Measurements from ENCODE around the gene PLCG2. TPM values are rescaled to one million over a fixed set of nuclear protein-coding genes. Genes with fewer than 3 reads are reported as not detected.

The PLCG2 gene
- polyA plus RNA-seq, 1 experiment, result 0.22 TPM

DNA sequence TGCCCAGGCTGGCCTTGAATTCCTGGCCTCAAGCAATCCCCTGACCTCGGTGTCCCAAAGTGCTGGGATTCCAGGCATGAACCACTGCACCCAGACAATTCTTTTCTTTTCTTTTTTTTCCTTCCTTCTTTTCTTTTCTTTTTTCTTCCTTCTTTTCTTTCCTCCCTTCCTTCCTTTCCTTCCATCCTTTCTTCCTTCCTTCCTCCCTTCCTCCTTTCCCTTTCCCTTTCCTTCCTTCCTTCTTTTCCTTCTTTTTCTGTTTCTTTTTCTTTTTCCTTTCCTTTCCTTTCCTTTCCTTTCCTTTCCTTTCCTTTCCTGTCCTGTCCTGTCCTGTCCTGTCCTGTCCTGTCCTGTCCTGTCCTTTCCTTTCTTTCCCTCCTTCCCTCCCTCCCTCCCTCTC is 44.6 kb downstream of the PLCG2 start:
- DNase-seq (ENCODE audit: low read depth), result no peak
- TF ChIP-seq, protein P1, sequence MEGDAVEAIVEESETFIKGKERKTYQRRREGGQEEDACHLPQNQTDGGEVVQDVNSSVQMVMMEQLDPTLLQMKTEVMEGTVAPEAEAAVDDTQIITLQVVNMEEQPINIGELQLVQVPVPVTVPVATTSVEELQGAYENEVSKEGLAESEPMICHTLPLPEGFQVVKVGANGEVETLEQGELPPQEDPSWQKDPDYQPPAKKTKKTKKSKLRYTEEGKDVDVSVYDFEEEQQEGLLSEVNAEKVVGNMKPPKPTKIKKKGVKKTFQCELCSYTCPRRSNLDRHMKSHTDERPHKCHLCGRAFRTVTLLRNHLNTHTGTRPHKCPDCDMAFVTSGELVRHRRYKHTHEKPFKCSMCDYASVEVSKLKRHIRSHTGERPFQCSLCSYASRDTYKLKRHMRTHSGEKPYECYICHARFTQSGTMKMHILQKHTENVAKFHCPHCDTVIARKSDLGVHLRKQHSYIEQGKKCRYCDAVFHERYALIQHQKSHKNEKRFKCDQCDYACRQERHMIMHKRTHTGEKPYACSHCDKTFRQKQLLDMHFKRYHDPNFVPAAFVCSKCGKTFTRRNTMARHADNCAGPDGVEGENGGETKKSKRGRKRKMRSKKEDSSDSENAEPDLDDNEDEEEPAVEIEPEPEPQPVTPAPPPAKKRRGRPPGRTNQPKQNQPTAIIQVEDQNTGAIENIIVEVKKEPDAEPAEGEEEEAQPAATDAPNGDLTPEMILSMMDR (IDR thresholded peaks at IDR 0.05; ENCODE audit: insufficient read depth, low read depth, low read length), result no peak
- Histone ChIP-seq H3K36me3 (ENCODE audit: control insufficient read depth, insufficient read depth, low read length) (no peaks in the 10 kb centered on the region), H3K4me3 (ENCODE audit: low read depth, low read length) (no peak overlapping the region), H3K27me3 (ENCODE audit: control insufficient read depth, insufficient read depth, low read length) (no peaks in the 10 kb centered on the region)
- POLR2A ChIA-PET, result no interaction called here
- CTCF ChIA-PET, result no interaction called here

DNA sequence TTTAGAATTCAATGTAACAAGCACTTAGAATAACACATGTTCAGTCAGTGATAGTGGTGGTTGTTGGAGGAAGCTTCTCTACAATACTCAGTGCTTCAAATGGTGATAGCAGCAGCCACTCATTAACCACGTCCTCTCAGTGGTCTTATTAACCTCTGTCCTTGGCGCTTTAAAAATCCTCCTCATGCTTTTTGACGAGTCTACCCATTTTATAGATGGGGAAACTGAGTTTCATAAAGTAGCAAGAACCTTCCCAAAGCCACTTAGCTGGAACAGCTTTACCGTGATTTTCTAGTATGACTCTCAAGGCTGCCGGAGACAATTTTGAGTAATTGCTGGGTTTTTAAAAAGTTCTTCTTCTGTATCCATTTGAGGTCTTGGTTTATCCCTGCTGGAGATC is 47.4 kb downstream of the PLCG2 start:
- CTCF ChIA-PET, result no interaction called here
- POLR2A ChIA-PET, result no interaction called here

DNA sequence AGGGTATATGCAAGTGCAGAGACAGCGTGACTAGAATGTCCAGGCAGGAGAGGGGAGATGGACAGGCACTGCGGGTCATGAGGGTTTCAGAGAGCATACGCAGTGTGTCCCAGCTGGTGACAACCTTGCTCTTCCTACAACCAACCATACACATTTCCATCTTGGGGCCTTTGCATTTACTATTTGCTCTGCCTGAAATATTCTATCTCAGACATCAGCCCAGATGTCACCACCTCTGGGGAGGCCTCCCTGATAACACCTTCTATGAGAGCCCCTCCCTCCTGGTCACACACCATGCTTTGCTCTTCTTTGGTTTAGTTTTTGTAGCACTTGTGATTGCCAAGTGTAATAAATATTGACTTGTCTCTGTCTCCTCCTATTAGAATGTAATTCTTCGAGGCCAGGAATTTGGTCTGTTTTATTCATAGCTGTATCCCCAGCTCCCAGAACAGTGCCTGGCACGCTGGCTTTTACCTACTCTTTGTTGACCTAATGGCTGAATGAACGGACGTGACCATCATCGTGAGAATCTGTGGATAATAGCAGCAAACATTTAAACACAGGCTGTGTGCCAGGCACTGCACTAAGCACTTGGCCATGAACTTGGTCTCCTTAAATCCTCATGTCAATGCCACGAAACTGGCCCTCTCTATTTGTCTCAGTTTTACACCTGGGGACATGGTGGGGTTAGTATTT is 51.9 kb downstream of the PLCG2 start:
- TF ChIP-seq, protein P1 (IDR thresholded peaks at IDR 0.05; ENCODE audit: insufficient read depth, low read depth, low read length), result no peak
- Histone ChIP-seq H3K36me3 (ENCODE audit: control insufficient read depth, insufficient read depth, low read length) (no peaks in the 10 kb centered on the region), H3K4me3 (ENCODE audit: low read depth, low read length) (no peak overlapping the region), H3K27me3 (ENCODE audit: control insufficient read depth, insufficient read depth, low read length) (no peaks in the 10 kb centered on the region)
- no peak for DNase-seq (ENCODE audit: low read depth)
- ChIA-PET POLR2A (no interaction called here), CTCF (no interaction called here)

More for the DNA sequence above, 47.4 kb downstream of the PLCG2 start:
- Histone ChIP-seq H3K36me3 (ENCODE audit: control insufficient read depth, insufficient read depth, low read length) (no peaks in the 10 kb centered on the region), H3K27me3 (ENCODE audit: control insufficient read depth, insufficient read depth, low read length) (no peaks in the 10 kb centered on the region), H3K4me3 (ENCODE audit: low read depth, low read length) (no peak overlapping the region)
- TF ChIP-seq, protein P1 (IDR thresholded peaks at IDR 0.05; ENCODE audit: insufficient read depth, low read depth, low read length), result no peak
- no peak for DNase-seq (ENCODE audit: low read depth)

DNA sequence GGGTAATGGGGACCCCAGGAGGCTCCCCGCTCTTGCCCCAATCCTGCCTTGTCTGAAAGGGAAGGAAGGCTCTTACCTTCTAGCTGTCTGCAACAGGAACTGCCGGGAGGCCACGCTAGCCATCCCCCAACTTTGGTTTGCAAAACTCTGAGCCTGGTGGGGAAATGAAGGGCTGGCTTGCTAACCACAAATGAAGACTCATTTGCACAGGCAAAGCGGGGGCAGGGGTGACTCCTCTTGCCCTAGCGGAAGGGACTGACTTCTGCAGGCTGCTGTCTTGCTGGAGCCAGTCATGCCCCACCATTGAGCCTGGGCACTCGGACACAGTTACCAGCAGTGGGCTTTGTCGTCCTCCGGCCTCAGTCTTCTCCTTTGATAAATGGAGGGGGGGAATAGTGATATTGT is 52.6 kb downstream of the PLCG2 start:
- no peaks in the 10 kb centered on the region for H3K27me3 ChIP-seq (ENCODE audit: control insufficient read depth, insufficient read depth, low read length)
- POLR2A ChIA-PET, result no interaction called here

DNA sequence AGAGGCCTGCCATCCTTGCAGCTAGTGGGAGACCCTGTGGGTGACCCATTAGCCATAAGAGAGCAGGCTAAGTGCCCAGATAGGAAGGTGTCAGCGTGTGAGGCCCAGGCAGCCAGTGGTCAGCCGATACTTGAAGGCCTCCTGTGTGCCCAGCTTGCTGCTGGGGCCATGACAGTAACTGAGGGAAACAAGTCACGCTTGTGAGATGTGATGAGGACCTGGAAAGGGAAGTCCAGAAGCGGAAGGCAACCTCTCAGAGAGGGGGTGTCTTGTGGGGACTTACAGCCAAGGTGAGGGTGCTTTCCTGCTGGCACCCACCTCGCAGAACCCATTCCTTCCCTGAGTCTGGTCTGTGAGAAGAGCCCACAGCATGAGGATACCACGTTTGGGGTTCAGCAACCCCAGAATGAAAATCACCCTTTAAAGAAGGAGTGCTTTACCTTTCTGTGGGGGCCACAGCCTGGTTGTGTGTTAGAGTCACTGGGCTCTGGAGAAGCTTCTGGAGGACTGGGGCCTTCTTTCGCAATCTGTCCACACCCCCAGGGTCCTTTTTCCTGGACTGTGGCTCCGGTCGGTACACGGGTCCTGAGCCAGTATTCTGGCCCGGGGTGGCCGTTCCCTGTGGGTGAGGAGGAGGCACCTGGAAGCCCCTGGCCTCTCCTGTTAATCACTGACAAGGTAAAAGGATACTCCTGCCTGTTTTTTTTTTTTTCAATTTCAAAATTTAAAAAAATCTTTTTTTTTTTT is 53.9 kb downstream of the PLCG2 start:
- H3K4me3 ChIP-seq (ENCODE audit: low read depth, low read length), result no peak overlapping the region
- H3K36me3 ChIP-seq (ENCODE audit: control insufficient read depth, insufficient read depth, low read length), result no peaks in the 10 kb centered on the region
- POLR2A ChIA-PET, result no interaction called here
- no peaks in the 10 kb centered on the region for H3K27me3 ChIP-seq (ENCODE audit: control insufficient read depth, insufficient read depth, low read length)
- TF ChIP-seq, protein P1 (IDR thresholded peaks at IDR 0.05; ENCODE audit: insufficient read depth, low read depth, low read length), result no peak
- DNase-seq (ENCODE audit: low read depth), result no peak
- CTCF ChIA-PET, result interaction anchor here (0.6 kb wide), 1 partner anchor 575 kb away, joined by 4 read pairs; no protein-coding TSS in a partner anchor

More for the DNA sequence above, 52.6 kb downstream of the PLCG2 start:
- TF ChIP-seq, protein P1 (IDR thresholded peaks at IDR 0.05; ENCODE audit: insufficient read depth, low read depth, low read length), result no peak
- no peak for DNase-seq (ENCODE audit: low read depth)
- CTCF ChIA-PET, result no interaction called here
- H3K36me3 ChIP-seq (ENCODE audit: control insufficient read depth, insufficient read depth, low read length), result no peaks in the 10 kb centered on the region
- H3K4me3 ChIP-seq (ENCODE audit: low read depth, low read length), result no peak overlapping the region
